HG03575 (cell line): ENCODE measurements around the gene NXN.

ENCODE experiments used
- ATAC-seq: cut with Tn5 transposase; IDR thresholded peaks from one replicate; pipeline ENCODE4 v1.9.1; 2021; ENCODE audit not compliant: unreplicated experiment, insufficient number of reproducible peaks, low FRiP score; ENCODE audit errors: extremely low read depth

Gene NXN

DNA sequence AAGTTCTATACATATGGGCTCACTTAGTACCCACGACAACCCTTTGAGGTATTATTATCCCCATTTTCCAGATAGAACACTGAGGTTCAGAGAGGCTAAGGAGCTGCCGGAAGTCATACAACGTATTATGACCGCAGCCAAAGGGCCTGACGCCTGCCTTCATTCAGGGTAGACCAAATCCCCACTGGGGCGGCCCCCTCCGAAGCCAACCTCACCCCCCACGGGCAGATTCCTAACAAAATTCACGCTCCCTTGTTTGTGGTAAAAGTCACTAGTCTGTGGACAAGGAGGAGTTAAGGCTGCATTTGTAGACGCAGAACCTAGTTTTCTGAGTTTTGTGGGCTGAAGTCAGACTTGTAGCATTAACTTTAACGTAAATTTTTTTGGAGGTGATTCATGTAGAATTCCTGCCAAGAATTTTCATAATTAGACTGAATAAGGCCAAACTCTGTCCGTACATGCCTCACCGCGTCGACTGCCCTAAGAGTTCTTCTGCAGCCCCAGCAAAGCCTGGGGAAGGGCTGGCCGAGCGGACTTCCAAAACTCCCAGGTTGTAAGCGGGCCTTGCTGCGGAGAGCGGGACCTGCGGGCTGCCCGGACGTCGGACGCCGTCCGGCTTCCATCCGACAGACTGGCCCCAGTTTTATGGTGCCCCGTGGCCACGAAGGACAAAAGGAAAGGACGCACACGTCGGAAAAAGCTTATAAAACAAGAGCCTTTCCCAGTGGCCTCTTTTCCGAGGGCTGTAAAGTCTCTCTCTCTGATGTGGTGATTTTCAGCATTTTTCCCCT lies 75.7 kb downstream of the NXN start:
- ATAC-seq = no peak

DNA sequence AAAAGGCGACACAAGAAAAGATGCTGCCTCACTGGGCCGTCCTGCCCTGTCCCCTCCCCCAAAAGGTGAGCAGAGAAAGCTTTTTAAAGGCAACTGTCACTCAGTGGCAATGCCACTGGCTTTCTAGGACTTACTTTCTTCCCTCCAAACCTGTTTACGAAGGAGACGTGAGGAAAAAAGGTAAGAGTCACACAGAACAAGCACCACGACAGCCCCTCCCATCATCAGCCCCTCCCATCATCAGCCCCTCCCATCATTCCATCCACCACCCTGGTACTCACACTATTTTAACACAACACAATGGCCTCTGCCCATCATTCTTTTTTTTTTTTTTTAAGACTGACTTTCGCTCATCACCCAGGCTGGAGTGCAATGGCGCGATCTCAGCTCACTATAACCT lies 77.1 kb downstream of the NXN start:
- no peak for ATAC-seq

DNA sequence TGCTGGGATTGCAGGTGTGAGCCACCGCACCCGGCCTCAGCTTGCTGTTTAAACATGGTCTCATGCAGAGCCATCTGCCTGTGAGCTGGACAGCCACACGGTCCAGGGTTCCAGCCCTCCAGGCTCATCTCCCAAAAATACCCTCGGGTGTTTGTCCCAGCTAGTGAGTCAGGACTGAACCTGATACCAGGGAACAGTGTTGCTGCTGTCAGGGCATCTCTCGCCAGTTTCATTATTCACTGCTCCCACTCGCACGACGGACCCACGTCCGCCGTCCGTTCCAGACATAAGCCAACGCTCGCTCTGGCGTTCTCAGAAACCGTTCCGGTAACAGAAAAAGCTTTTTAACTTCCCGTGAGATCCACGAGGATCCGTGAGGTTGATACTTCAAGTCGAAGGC lies 77.6 kb downstream of the NXN start:
- no peak for ATAC-seq

DNA sequence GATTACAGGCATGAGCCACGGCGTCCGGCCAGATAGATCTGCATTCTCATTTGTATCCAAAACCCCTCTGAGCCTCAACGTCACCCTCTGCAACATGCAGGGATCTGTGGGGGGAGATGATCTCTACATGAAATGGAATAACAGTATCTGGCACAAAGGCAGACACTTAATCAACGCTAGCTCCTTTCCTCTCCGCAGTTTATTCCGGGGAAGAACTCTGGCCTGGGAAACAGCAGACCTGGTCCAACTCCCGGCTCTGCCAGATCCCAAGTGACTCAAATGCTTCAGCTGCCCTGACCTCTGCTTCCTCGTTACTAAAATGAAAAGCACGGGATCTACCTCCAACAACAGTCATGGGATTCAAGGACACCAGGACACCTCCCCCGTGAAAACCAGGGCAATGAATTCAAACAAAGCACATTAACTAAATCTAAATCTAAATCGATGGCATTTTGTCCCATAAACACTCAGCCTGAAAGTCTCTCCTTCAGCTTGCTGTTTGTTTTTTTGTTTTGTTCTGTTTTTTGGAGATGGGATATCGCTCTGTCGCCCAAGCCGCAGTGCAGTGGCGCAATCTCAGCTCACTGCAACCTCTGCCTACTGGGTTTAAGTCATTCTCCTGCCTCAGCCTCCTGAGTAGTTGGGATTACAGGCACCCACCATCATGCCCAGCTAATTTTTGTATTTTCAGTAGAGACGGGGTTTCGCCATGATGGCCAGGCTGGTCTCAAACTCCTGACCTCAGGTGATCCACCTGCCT lies 78.2 kb downstream of the NXN start:
- no peak for ATAC-seq

DNA sequence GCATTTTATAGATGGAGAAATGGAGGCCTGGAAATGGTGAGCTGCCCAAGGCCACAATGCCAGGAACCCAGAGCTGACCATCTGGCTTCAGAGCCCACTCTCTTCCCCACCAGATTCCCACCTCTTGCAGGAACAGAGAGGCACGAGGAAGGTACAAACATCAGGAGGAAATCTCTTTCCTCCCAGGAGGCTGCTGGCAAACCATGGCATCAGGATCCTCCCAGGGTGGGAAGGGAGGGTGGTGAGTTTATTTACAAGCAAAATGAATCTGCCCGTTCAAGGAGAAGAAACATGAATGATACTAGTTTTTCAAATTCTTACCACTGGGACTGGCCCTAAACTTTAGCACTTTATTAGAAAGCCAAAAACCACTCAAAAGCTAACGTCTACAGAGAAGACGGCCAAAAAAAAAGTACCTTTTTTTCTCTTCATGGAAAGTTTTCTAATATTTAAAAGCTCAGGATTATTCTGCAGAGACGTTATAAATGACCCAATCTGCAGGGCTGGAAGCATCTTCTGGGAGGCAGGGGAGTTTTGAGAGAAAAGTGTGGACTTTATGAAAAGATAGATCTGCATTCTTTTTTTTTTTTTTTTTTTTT lies 79.1 kb downstream of the NXN start:
- no peak for ATAC-seq

DNA sequence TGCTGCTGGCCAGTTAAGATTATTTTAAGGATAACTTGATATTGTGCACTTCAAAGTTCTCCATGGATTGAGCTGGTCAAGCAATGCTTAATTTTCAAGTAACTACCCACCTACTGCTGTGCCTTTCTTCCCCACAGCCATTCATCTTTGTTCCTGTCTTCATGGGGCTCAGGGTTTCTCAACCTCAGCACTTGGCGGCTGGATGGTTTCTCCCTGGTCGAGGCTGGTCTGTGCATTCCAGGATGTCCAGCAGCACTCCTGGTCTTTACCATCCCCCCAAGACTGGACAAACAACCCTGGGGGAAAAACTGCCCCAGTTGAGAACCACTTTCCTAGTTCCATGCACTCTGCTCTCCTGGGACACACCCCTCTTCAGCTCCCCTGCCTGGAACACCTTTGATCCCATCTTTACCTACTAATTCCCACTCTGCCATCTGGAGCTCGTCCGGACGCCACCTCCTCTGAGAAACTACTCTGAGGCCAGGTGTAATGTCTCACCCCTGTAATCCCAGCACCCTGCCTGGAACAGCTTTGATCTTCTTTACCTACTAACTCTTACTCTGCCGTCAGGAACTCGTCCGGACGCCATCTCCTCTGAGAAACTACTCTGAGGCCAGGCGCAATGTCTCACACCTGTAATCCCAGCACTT lies 81.5 kb downstream of the NXN start:
- ATAC-seq = no peak

DNA sequence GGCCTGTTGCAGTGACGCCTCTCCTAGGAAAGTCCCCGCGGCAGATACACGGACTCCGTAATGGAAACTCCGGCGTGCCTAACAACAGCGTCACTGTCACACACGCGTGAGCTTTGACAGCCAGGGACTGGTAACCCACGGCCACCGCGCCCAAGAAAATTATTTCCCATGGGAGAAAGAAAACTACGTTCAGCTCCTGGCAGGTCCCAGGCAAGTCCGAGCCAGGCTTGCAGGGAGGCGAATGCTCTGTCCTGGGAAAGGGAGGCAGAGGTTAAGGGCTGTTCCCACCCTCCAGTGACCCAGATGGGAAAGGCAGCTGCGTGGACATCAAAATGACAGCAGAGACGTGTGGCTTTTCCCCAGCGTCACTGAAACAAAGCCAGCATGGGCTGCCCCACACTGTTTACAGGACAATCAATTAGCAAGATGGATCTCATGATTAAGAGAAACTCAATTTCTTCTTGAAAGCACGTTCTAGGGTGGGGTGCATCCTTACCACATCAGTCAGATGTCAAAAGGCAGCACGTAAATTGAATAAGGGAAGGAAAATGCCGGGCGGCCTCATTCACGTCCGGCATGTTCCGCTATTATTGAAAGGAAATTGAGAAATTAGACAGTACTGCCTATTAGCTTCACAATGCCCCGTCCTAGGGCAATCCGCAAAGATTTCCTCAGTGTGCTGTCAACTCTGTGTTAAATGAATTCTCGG lies 82.5 kb downstream of the NXN start:
- no peak for ATAC-seq

DNA sequence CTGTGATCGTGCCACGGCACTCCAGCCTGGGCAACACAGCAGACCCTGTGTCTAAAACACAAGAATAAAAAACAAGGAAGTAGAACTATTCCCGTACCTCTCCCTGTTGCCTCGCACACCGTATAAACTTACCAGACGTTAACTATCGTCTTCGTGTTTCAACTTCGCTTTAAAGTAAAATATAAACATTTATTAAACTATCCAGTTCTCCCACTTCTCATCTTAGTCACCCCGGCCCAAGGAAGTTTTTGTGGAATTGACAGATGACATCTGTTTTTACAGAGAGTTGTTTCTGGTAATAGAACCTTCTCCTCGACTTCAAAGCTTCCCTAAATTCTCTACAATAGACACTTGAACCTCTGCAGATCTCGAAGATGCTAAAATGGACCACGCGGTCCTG lies 83.1 kb downstream of the NXN start:
- ATAC-seq = no peak

DNA sequence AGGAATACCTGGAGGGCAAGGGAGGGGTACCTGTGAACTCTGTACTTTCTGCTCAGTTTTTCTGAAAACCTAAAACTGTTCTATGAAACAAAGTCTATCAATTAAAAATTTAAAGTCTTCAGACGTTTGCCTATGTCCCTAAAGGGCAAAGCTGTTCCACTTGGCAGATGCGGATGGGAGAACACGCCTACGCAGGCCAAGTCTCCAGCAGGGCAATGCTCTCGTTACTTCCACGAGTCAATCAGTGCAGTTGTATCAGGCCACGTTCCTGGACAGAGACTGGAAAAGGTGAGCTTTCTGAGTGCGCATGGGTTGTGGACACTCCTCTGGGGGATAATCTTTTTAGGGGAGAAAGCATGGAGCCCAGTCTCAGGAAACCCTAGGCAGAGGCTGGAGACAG lies 86.6 kb downstream of the NXN start:
- no peak for ATAC-seq

DNA sequence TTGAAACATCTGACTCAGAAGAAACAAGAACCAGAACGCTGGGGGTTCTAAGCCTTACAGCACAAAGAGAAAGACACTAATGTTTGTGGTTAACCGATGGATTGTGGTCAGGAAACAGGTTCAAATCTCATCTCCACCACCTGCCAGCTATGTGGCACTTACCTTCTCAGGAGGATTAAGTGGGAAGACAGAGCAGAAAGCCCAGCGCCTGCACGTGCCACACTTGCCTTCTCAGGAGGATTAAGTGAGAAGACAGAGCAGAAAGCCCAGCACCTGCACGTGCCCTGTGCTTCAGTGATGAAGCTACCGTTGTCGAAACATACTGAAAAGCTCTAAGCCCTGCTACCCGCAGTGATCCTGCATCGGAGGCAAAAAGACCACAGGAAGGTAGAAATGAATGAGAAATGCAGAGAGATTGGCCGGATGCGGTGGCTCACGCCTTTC lies 90.6 kb downstream of the NXN start:
- no peak for ATAC-seq

DNA sequence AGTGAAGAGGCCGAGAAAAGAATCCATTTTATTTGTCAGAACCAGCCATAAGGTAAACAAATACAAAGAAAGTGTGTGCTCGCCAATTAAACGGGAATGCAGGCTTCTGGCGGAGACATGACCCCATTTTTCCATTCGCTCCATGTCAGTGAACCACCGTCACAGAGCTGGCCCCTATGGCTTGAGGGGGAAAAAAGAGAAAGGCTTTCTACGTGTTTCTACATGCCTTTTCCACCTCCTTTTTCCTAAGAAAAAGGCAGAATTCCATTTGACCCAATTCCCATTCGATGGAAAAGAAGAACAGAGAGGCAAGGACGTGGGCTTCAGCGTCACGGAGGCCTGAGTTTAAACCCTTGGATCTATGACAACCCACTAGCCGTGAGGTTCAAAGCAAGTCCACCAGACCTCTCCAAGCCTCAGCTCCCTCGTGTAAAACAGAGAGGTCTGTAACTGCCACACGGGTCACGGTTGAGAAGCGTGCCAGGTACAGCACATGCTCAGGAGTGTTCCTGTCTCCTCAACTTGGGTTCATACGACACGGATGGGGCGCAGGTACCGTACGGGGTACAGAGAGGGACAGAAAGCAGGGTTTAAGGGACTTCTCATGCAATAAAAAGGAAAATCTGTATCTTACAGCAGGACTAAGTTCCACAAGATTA lies 91.9 kb downstream of the NXN start:
- no peak for ATAC-seq

DNA sequence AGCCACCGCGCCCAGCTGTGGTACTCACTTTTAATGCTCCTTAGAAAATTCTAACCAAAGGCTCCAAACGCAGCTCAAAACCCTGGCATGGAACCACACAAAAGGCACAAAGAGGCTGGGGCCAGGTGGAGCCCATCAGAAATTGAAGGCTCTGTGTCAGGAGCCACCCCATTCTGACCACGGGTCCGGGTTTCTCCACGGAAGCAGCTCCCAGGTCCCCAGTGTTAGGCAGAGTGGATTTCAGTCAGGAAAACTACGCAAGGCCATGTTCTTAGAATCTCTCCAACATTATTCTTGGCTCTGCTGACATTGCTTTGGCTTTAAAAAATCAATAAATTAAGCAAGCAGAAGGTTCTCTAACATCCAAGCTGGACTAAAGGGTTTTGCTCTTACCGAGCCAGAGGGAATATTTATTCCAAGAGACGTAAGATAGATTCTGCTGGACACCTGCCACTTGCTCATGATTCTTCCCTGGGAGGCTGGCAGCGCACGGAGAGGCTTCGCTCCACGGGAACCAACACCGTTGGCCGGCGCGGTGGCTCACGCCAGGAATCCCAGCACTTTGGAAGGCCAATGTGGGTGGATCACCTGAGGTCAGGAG lies 93.5 kb downstream of the NXN start:
- ATAC-seq = no peak

DNA sequence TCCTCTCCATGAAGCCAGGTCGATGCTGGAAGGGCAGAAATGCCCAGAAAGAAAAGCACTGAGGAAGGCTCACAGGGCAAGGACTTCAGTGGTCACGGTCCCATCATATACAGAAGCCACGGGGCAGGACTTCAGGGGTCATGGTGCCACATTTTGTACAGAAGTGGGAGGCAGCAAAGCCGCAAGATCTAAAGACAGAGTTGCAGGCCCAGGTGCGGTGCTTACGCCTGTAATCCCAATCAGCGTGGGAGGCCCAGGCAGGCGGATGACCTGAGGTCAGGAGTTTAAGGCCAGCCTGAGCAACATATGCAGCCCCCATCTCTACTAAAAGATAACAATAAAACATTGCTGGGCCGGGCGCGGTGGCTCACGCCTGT lies 96.0 kb downstream of the NXN start:
- no peak for ATAC-seq

DNA sequence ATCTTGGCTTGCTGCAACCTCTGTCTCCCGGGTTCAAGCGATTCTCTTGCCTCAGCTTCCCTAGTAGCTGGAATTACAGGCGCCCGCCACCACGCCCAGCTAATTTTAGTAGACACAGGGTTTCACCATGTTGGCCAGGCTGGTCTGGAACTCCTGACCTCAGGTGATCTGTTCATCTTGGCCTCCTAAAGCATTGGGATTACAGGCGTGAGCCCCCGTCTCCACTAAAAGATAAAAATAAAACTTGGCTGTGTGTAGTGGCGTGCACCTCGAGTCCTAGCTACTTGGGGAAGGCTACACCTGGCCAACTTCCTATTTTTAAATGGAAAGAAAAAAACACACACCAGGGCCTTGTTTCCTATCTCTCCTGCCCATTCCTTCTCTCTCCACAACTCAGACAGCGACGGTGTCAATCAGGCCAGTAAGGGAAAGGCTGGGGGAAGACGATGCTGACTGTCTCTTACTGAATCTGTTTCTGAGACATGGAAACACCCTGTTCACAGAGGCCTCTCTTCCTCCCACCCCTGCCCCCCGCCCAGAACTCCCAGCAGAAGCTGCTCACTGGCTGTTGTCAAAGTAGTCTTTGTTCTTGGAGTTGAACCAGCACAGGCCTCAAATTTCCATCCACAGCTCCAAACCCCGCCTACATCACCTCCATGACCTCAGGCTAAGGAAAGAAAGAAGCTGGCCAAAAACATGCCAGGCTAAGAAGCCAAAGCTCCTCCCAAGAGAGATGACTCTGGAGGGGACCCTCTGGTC lies 96.6 kb downstream of the NXN start:
- no peak for ATAC-seq

DNA sequence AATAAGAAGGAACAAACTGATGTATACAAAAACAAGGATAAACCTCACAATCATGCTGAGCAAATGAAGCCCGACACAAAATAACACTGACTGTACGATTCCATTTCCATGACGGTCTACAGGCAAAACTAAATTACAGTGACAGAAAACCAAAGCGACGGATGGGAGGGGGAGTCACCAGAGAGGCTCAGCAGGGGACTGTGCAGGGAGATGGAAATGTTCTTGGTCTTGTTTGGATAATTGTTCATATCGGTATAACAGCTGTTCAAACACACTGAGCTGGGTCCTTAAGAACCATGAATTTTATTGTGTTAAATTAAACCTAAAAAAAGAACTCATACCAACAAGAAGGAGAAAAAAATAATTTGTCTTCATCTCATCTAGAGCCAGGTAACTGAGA lies 97.8 kb downstream of the NXN start:
- no peak for ATAC-seq

DNA sequence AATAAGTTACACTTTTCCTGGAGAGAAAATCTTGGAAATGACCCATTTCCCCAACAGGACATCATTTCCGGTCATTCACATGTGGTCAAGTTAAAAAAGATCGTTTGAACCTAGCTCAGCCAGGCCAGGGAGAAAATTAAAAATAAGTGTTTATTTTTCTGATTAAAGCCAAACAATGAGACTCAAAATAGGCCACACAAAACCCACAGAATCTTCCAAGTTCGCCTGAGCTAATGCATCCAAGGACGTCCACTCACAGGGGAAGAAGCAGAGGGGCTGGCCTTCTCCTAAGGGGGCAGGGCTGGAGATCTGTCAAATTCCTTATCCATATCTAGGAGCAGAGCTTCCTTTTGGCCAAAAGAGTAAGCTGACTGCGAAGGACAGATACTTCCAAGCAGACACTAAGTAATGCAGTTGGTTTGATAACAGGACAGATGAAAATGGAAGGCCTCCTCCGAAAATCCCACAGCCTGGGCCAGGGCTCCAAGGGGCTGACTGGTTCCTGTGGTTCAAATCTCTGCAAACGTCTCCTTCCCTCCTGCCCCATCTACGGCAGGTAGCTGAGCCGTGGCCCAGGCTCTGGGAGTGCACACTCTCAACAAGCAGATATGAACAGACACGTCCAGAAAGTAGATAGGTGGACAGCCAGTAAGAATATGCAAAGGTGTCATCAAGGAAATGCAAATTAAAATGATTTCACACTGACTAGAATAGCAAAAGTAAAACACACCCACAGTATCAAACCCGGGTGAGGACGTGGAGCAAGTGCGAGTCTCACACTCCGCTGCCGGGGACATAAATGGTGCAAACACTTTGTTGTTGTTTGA lies 98.9 kb downstream of the NXN start:
- ATAC-seq = no peak
